HFF-Myc (cell line): ENCODE results near the gene RPL27A.

Source experiments
- DNase-seq: peaks from one replicate; pipeline ENCODE4 v3.0.0-alpha.2; 2011; ENCODE audit warnings: low read depth; ENCODE audit errors: extremely low read depth
- H3K4me3 ChIP-seq: replicated peaks from 2 replicates; pipeline ENCODE4 v1.5.1; 2011; ENCODE audit warnings: low read depth, mild to moderate bottlenecking, control low read depth, low read length
- TF ChIP-seq, protein P1 (sequence below): IDR thresholded peaks from 2 replicates; pipeline ENCODE4 v1.5.1; 2012; ENCODE audit warnings: mild to moderate bottlenecking, low read depth, low read length, control low read depth; ENCODE audit errors: missing control alignments

Gene RPL27A

DNA sequence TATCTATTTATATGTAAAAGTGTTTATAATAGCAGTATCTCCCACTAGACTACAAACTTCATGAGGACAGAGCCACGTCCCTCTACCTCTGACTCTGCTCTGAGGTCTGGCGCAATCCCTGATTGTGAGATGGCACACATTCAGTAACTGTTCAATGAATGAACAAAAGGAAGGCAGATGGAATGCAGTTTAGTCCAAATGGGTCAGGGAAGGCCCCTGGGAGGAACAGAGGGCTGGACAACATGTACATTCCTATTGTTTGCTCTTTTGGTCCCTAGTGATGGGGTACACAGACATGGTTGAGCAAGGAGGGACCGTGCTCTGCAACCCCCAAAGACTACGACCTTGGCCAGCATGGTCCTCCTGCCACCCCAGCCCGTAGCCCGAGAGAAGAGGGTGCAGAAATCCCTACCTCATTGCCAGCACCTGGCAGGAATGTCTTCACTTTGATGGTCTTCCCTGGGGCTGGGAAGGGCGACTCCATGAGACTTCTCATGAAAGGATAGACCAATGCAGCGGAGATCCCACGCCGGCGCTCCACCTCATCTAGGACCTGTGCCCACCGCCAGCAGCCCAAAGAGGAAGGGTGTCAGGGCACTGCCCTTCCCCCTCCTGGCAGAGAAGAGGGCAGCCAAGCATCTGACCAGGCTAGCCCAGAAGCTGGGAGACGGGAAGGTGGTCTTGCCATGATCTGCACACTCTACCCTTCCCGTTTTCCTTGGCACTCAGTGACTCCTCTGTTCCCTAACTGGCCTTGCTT lies 24.3 kb downstream of the RPL27A start:
- DNase-seq = no peak
- H3K4me3 ChIP-seq = no peak overlapping the region
- TF ChIP-seq, protein P1, sequence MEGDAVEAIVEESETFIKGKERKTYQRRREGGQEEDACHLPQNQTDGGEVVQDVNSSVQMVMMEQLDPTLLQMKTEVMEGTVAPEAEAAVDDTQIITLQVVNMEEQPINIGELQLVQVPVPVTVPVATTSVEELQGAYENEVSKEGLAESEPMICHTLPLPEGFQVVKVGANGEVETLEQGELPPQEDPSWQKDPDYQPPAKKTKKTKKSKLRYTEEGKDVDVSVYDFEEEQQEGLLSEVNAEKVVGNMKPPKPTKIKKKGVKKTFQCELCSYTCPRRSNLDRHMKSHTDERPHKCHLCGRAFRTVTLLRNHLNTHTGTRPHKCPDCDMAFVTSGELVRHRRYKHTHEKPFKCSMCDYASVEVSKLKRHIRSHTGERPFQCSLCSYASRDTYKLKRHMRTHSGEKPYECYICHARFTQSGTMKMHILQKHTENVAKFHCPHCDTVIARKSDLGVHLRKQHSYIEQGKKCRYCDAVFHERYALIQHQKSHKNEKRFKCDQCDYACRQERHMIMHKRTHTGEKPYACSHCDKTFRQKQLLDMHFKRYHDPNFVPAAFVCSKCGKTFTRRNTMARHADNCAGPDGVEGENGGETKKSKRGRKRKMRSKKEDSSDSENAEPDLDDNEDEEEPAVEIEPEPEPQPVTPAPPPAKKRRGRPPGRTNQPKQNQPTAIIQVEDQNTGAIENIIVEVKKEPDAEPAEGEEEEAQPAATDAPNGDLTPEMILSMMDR = no peak

GRCh38 chr11:8707541-8708191 lies 25.1 kb downstream of the RPL27A start:
- TF ChIP-seq, protein P1 = no peak
- no peak for DNase-seq
- no peak overlapping the region for H3K4me3 ChIP-seq

- no peak overlapping the region for H3K4me3 ChIP-seq
- DNase-seq = peak; percentile 97
- TF ChIP-seq, protein P1 = no peak
Observed at GRCh38 chr11:8709002-8709672, 26.5 kb downstream of the RPL27A start.

GRCh38 chr11:8709777-8710176 lies 27.2 kb downstream of the RPL27A start:
- no peak overlapping the region for H3K4me3 ChIP-seq
- DNase-seq = no peak
- TF ChIP-seq, protein P1 = no peak

GRCh38 chr11:8711895-8712442 lies 29.4 kb downstream of the RPL27A start:
- DNase-seq = no peak
- TF ChIP-seq, protein P1 = no peak

DNA sequence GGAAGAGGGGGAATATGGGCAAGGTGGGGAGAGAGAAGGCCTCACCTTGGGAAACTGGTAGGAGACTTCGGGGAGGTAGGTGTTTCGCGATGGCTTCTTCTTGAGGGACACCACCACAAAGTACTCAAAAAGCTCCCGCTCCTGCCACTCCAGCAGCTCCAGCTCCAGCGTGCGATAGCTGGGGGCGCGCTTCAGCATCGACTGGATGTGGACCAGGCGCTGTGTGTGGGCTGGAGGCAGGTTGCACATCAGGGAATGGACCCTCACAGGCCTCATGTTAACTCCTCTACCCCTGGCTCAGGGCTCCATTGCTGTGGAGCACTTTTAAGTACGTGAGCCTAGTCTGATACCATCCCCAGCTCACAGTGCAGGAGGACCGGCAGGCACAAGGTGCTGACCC lies 29.9 kb downstream of the RPL27A start:
- no peak for DNase-seq
- H3K4me3 ChIP-seq = no peak overlapping the region
- TF ChIP-seq, protein P1 = no peak

More at GRCh38 chr11:8711895-8712442, 29.4 kb downstream of the RPL27A start:
- H3K4me3 ChIP-seq = no peak overlapping the region
